ENCODE data around the gene MUC20. TPM values are rescaled to one million over a fixed set of nuclear protein-coding genes. Genes with fewer than 3 reads are reported as not detected.

MUC20 gene
- total and polyA plus RNA-seq, 9 of the 15 experiments (the other 6 are each of a cell fraction or from before 2014, with no cell fraction given) = 0.03 to 0.23 (median 0.15) TPM; not detected in 3

DNA sequence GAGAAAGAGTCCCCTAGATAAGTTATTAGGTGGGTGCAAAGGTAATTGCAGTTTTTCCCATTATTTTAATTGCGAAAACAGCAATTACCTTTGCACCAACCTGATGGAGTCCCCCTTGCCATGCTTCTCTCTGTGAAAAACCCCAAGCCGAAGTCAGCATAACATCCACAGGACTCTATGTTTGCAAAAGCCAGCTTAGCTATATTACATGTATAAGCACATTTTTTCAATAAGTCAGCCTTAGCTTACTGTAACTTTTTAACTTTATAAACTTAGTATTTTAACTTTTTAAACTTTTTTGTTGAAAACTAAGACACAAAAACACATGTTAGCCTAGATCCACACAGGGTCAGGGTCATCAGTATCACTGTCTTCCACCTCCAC, 21.4 kb upstream of the MUC20 start (continued):
- TF ChIP-seq, protein P1, sequence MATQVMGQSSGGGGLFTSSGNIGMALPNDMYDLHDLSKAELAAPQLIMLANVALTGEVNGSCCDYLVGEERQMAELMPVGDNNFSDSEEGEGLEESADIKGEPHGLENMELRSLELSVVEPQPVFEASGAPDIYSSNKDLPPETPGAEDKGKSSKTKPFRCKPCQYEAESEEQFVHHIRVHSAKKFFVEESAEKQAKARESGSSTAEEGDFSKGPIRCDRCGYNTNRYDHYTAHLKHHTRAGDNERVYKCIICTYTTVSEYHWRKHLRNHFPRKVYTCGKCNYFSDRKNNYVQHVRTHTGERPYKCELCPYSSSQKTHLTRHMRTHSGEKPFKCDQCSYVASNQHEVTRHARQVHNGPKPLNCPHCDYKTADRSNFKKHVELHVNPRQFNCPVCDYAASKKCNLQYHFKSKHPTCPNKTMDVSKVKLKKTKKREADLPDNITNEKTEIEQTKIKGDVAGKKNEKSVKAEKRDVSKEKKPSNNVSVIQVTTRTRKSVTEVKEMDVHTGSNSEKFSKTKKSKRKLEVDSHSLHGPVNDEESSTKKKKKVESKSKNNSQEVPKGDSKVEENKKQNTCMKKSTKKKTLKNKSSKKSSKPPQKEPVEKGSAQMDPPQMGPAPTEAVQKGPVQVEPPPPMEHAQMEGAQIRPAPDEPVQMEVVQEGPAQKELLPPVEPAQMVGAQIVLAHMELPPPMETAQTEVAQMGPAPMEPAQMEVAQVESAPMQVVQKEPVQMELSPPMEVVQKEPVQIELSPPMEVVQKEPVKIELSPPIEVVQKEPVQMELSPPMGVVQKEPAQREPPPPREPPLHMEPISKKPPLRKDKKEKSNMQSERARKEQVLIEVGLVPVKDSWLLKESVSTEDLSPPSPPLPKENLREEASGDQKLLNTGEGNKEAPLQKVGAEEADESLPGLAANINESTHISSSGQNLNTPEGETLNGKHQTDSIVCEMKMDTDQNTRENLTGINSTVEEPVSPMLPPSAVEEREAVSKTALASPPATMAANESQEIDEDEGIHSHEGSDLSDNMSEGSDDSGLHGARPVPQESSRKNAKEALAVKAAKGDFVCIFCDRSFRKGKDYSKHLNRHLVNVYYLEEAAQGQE (IDR thresholded peaks at IDR 0.05; ENCODE audit: borderline replicate concordance) = no peak
- TF ChIP-seq, protein P1 (CRISPR knock-in tag; IDR thresholded peaks at IDR 0.05; ENCODE audit: low read depth) = no peak
- TF ChIP-seq MXI1 (IDR thresholded peaks at IDR 0.05; ENCODE audit: low read depth, low read length) (no peak), SUPT5H (IDR thresholded peaks at IDR 0.05) (no peak; the same call in 1 of the 2 replicates), MEIS2 (IDR thresholded peaks at IDR 0.05; ENCODE audit: partially characterized antibody) (peak; percentile 10)
